Esophagus muscularis mucosa (tissue), 4 donors: ENCODE measurements around the gene PIGU. TPM values are rescaled to one million over a fixed set of nuclear protein-coding genes. Genes with fewer than 3 reads are reported as not detected.

Experiments used
- DNase-seq: peaks from one replicate; pipeline ENCODE4 v3.0.0-alpha.2; 2017; ENCODE audit errors: extremely low spot score
- H3K27ac ChIP-seq, 4 donors: fragments of 200-600 bp; sonication (generic); replicated peaks in 1 of 4; 1 replicate in 3 of 4; 2 replicates in 1 of 4; pipeline ENCODE4 v1.5.1; 2016 to 2019; ENCODE audit warnings: mild to moderate bottlenecking in 1 of 4
- H3K27me3 ChIP-seq, 4 donors: fragments of 200-600 bp; sonication (generic); one replicate each; pipeline versions ENCODE4 v1.5.1 to v1.6.0; 2016 to 2019
- H3K36me3 ChIP-seq, 4 donors: fragments of 200-600 bp; sonication (generic); one replicate each; pipeline ENCODE4 v1.5.1; 2016 to 2019
- H3K4me1 ChIP-seq, 4 donors: fragments of 200-600 bp; sonication (generic); one replicate each; pipeline ENCODE4 v1.5.1; 2016 to 2019
- H3K4me3 ChIP-seq, 4 donors: fragments of 200-600 bp; sonication (generic); 1 replicate in 2 of 4; 2 replicates in 2 of 4; pipeline ENCODE4 v1.5.1; 2016 to 2019; ENCODE audit warnings: mild to moderate bottlenecking in 4 of 4, moderate library complexity in 1 of 4
- H3K9me3 ChIP-seq, 4 donors: fragments of 200-600 bp; sonication (generic); 1 replicate in 3 of 4; 2 replicates in 1 of 4; pipeline ENCODE4 v1.5.1; 2016 to 2019
- EP300 ChIP-seq: sonication (generic); formaldehyde crosslinking; IDR thresholded peaks from one replicate; pipeline ENCODE4 v1.6.1; 2017; ENCODE audit warnings: antibody characterized with exemption
- POLR2A ChIP-seq: fragments of 450-650 bp; IDR thresholded peaks from one replicate; pipeline ENCODE4 v1.6.1; 2017; ENCODE audit warnings: antibody characterized with exemption, moderate library complexity, mild to moderate bottlenecking, low read depth
- POLR2AphosphoS5 ChIP-seq, 2 donors: sonication (generic); formaldehyde crosslinking; IDR thresholded peaks; one replicate each; pipeline ENCODE4 v1.6.1; 2017; ENCODE audit warnings: antibody characterized with exemption in 2 of 2
- WGBS: methylation state at CpG from one replicate; pipeline ENCODE4 v1.1.5; 2018; 5-methylcytosine and 5-hydroxymethylcytosine counted together
- intact Hi-C: fragments of 100-400 bp; cut with DNase I; formaldehyde crosslinking; loops from one replicate; pipeline ENCODE4 v1.15.1; 2023
- total RNA-seq, 4 donors: library from RNA; depleted of rRNA; stranded (reverse); fragments of >200 nt; gene quantifications; one replicate each; pipeline versions ENCODE4 v1.1.0 to v1.2.1, GENCODE V29; 2016
- TF ChIP-seq, protein P1 (sequence below), 3 experiments: fragments of 200-600 bp in 2 of 3; fragments of 450-650 bp in 1 of 3; sonication (generic) in 2 of 3; IDR thresholded peaks; one replicate each; pipeline ENCODE4 v1.5.1; 2017 to 2019; ENCODE audit warnings: antibody characterized with exemption in 3 of 3, mild to moderate bottlenecking in 2 of 3, moderate library complexity in 1 of 3

PIGU gene
- total RNA-seq, 4 donors from 2014 or later = 9.1 to 10.8 (median 9.5) TPM

DNA sequence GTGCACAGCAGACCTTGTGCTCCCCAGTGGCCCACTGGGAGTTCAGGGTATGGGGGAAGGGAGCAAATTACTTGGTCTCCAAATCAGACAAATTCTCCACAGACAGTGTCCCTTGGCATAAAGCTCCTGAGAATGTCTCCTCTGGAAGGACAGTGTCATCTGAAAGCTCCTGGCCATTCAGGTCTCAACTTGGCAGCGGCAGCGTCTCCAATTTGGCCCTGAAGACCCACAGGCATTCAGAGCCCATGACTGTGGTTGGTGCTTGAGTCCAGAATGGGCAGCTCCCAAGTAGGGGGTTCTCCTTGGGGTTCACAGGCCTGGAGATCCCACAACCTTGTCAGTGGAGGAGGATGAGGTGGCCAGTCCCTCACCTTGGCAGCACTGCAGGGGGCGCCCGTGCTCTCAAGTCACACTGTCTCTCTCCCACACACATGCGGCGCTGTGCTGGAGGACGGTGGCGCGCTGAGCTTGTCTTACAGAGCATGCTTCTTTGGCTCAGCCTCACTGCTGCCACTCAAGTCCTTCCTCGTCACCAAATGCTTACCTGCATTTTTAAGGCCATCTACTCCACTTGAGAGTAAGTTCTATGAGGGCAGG lies 140.0 kb downstream of the PIGU start:
- Histone ChIP-seq H3K27ac (no peak overlapping the region), H3K4me1 (peaks cover 3 to 10% (median 7%) of the 10 kb centered on the region in 4 donors), H3K36me3 (peaks cover 54 to 99% (median 91%) of the 10 kb centered on the region in 4 donors), H3K9me3 (no peaks in the 10 kb centered on the region), H3K27me3 (no peaks in the 10 kb centered on the region), H3K4me3 (no peak overlapping the region)
- intact Hi-C loops = no loop called here
- TF ChIP-seq POLR2A (no peak), POLR2AphosphoS5 (IDR thresholded peaks at IDR 0.05) (no peak), EP300 (no peak)
- TF ChIP-seq, protein P1, sequence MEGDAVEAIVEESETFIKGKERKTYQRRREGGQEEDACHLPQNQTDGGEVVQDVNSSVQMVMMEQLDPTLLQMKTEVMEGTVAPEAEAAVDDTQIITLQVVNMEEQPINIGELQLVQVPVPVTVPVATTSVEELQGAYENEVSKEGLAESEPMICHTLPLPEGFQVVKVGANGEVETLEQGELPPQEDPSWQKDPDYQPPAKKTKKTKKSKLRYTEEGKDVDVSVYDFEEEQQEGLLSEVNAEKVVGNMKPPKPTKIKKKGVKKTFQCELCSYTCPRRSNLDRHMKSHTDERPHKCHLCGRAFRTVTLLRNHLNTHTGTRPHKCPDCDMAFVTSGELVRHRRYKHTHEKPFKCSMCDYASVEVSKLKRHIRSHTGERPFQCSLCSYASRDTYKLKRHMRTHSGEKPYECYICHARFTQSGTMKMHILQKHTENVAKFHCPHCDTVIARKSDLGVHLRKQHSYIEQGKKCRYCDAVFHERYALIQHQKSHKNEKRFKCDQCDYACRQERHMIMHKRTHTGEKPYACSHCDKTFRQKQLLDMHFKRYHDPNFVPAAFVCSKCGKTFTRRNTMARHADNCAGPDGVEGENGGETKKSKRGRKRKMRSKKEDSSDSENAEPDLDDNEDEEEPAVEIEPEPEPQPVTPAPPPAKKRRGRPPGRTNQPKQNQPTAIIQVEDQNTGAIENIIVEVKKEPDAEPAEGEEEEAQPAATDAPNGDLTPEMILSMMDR (IDR thresholded peaks at IDR 0.05) = peak in 2 of 3 experiments; percentile 17 to 46
- 100% methylated on average over 2 of the region's 10 CpGs for WGBS
- no peak for DNase-seq

DNA sequence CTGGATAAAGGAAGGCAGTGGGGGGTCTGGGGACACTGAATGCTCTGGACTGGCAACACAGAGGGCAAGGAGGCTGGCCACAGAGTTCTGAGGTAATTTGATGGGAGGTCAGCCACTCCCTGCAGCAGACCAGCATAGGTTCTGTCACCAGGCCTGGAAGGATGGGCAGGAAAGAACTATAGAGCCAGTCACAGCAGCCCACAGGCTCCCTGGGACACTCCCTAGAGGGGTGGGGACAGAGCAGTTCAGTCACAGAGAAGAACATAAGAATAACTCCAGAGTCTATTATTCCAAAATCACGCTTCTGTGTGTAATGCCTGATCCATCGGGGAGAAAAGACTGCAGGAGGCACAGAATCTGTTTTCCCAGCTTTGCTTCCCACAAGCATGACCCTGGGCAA lies 141.0 kb downstream of the PIGU start:
- Histone ChIP-seq H3K27me3 (no peaks in the 10 kb centered on the region), H3K9me3 (no peaks in the 10 kb centered on the region), H3K36me3 (peaks cover 45 to 99% (median 83%) of the 10 kb centered on the region in 4 donors), H3K4me1 (peaks cover 6 to 20% (median 11%) of the 10 kb centered on the region in 4 donors), H3K27ac (no peak overlapping the region), H3K4me3 (no peak overlapping the region)
- TF ChIP-seq, protein P1 (IDR thresholded peaks at IDR 0.05) = no peak
- TF ChIP-seq POLR2AphosphoS5 (IDR thresholded peaks at IDR 0.05) (no peak), POLR2A (no peak), EP300 (no peak)
- intact Hi-C loops = no loop called here
- WGBS = 100% methylated on average over 2 of the region's 2 CpGs
- no peak for DNase-seq

DNA sequence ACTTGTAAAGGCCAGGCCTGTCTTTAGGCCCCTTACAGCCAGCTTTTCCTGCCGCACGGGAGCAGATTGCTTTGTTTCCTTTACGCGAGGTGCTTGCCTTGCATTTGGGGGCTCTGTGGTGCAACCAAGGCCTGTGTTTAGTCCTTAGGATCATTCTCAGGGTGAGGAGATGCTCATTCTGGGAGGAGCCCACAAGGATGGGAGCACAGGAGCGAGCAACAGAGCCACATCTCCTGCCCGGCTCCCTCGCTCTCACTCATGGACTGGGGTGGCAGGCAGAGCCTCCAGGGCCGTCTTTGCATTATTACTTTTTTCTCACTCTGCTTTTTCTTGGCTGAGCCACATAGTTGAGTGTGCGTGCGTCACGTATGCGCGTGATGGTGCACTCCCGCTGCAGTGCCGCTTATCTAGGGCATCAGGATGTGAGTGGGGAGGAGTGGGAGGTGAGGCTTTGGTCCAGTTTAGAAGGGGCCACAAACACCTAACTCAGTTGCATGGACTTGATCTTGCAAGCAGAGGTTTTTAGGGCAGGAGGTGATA lies 141.5 kb downstream of the PIGU start:
- TF ChIP-seq POLR2A (no peak), POLR2AphosphoS5 (IDR thresholded peaks at IDR 0.05) (no peak), EP300 (no peak)
- TF ChIP-seq, protein P1 (IDR thresholded peaks at IDR 0.05) = no peak
- H3K36me3 ChIP-seq = peaks cover 40 to 99% (median 82%) of the 10 kb centered on the region in 4 donors
- H3K27ac ChIP-seq = no peak overlapping the region
- no peaks in the 10 kb centered on the region for H3K9me3 ChIP-seq
- H3K4me3 ChIP-seq = no peak overlapping the region
- H3K4me1 ChIP-seq = peaks cover 6 to 25% (median 13%) of the 10 kb centered on the region in 4 donors
- no peaks in the 10 kb centered on the region for H3K27me3 ChIP-seq
- WGBS = 89% methylated on average over 15 of the region's 15 CpGs
- intact Hi-C loops = no loop called here
- no peak for DNase-seq

DNA sequence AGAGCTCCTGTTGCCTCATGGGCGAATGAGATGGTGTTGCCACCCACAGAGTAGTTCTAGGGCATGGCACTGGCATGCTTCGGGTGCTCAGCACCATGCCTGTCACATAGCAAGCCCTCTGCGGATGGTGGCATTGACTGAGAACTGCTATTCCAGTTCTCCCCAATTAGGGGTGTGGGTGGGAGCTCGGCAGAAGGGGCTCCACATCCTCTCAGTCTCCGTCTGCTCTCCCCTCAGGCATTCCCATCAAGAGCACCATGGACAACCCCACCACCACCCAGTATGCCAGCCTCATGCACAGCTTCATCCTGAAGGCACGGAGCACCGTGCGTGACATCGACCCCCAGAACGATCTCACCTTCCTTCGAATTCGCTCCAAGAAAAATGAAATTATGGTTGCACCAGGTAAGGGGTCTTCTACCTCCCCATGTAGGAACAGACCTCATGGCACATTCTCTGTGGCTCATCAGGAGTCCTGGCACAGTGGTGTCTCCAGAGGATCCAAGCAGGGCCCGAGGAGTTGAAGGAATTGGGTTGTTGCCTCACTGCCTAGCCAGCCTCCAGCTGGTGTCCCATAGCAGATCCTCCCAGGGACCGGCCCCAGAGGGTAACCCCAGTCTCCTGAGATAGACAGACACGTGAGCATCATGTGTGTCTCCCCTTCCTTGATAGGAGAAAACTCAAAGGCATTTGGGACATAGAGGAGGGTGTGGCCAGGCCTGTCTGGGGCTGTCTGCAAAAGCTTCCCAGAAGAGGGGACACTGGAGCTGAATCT lies 142.3 kb downstream of the PIGU start:
- H3K36me3 ChIP-seq = peaks cover 39 to 99% (median 82%) of the 10 kb centered on the region in 4 donors
- H3K9me3 ChIP-seq = no peaks in the 10 kb centered on the region
- H3K27me3 ChIP-seq = no peaks in the 10 kb centered on the region
- peaks cover 12 to 32% (median 21%) of the 10 kb centered on the region in 4 donors for H3K4me1 ChIP-seq
- DNase-seq = no peak
- TF ChIP-seq POLR2AphosphoS5 (IDR thresholded peaks at IDR 0.05) = no peak
- no peak overlapping the region for H3K4me3 ChIP-seq
- 88% methylated on average over 6 of the region's 15 CpGs for WGBS
- intact Hi-C loops = no loop called here
- H3K27ac ChIP-seq = no peak overlapping the region

GRCh38 chr20:34532756-34533155 lies 144.1 kb downstream of the PIGU start:
- WGBS = 85% methylated on average over 3 of the region's 7 CpGs
- TF ChIP-seq, protein P1 (IDR thresholded peaks at IDR 0.05) = no peak
- TF ChIP-seq EP300 (no peak), POLR2A (no peak), POLR2AphosphoS5 (IDR thresholded peaks at IDR 0.05) (no peak)
- H3K9me3 ChIP-seq = no peaks in the 10 kb centered on the region
- no peak overlapping the region for H3K27ac ChIP-seq
- intact Hi-C loops = no loop called here
- H3K4me1 ChIP-seq = peaks cover 19 to 45% (median 31%) of the 10 kb centered on the region in 4 donors
- no peaks in the 10 kb centered on the region for H3K27me3 ChIP-seq
- peaks cover 42 to 98% (median 85%) of the 10 kb centered on the region in 4 donors for H3K36me3 ChIP-seq
- H3K4me3 ChIP-seq = no peak overlapping the region
- DNase-seq = no peak
